Measurements from ENCODE around the gene RNF10. TPM values are rescaled to one million over a fixed set of nuclear protein-coding genes. Genes with fewer than 3 reads are reported as not detected.
A peak's percentile ranks its signal among the peaks of the same experiment; 100 is the strongest.

RNF10 gene
- total RNA-seq, 3 donors from 2014 or later (not counting 1 experiment from before 2014, with no cell fraction given): 371 to 488 (median 389) TPM

DNA sequence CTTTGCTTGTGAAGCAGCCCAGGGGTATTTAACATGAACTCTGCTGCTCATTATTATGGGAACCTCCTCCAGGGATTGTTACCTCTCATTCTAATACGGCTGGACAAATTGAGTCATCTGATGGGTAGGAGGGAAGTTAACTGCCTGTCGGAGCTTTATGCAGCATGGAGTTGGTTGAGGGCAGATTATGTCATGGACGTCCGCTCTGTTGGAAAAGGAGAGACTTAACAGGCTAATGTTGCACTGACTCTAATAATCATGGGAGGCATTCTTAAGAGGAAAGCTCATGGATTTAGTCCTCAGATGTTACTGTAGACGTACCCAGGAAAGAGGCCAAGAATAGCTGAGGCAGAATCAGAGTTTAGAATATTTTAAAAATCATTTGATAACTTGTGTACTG is 37.1 kb downstream of the RNF10 start:
- no peak for ATAC-seq
- Mint-ChIP-seq H3K27me3 (ENCODE audit: low read depth in 2 of 2) (no peaks in the 10 kb centered on the region), H3K27ac (peak overlapping the region in 1 of 2 donors; percentile 7), H3K4me3 (no peak overlapping the region), H3K4me1 (peaks cover 0 to 6% of the 10 kb centered on the region in 2 donors), H3K36me3 (peaks cover 32% of the 10 kb centered on the region), H3K9me3 (no peaks in the 10 kb centered on the region)
- Histone ChIP-seq H3K27me3 (ENCODE audit: control insufficient read depth, insufficient read depth, low read length) (no peaks in the 10 kb centered on the region), H3K4me1 (ENCODE audit: control insufficient read depth, insufficient read depth, low read length) (no peaks in the 10 kb centered on the region), H3K36me3 (ENCODE audit: control insufficient read depth, insufficient read depth, low read length) (peaks cover 70% of the 10 kb centered on the region), H3K27ac (ENCODE audit: low read length) (no peak overlapping the region), H3K4me3 (ENCODE audit: low read length) (no peak overlapping the region), H3K9me3 (ENCODE audit: control insufficient read depth, insufficient read depth, low read length) (no peaks in the 10 kb centered on the region)
- intact Hi-C loops (cut with micrococcal nuclease): no loop called here
- TF ChIP-seq, protein P1, sequence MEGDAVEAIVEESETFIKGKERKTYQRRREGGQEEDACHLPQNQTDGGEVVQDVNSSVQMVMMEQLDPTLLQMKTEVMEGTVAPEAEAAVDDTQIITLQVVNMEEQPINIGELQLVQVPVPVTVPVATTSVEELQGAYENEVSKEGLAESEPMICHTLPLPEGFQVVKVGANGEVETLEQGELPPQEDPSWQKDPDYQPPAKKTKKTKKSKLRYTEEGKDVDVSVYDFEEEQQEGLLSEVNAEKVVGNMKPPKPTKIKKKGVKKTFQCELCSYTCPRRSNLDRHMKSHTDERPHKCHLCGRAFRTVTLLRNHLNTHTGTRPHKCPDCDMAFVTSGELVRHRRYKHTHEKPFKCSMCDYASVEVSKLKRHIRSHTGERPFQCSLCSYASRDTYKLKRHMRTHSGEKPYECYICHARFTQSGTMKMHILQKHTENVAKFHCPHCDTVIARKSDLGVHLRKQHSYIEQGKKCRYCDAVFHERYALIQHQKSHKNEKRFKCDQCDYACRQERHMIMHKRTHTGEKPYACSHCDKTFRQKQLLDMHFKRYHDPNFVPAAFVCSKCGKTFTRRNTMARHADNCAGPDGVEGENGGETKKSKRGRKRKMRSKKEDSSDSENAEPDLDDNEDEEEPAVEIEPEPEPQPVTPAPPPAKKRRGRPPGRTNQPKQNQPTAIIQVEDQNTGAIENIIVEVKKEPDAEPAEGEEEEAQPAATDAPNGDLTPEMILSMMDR (IDR thresholded peaks at IDR 0.05): no peak
- WGBS (ENCODE audit: insufficient coverage): 93% methylated on average over 5 of the region's 5 CpGs
- no peak for DNase-seq

DNA sequence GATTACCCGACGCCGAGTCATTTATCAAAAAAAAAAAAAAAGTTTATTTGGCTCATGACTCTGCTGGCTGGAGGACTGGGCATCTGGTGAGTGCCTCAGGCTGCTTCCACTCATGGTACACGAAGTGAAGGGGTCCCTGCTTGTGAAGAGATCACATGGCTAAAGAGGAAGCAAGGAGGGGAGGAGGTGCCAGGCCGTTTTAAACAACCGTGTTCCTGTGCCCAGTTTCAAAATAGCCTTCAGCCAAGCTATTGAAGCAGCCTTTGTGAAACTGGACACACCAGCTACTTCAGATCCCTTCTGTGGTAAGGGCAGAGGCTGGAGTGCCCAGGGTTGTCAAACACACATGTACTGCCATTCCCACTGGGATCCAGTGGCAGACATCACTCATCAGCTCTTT is 39.4 kb downstream of the RNF10 start:
- Histone ChIP-seq H3K36me3 (ENCODE audit: control insufficient read depth, insufficient read depth, low read length) (peaks cover 73% of the 10 kb centered on the region), H3K4me3 (ENCODE audit: low read length) (no peak overlapping the region), H3K9me3 (ENCODE audit: control insufficient read depth, insufficient read depth, low read length) (no peaks in the 10 kb centered on the region), H3K27ac (ENCODE audit: low read length) (no peak overlapping the region), H3K4me1 (ENCODE audit: control insufficient read depth, insufficient read depth, low read length) (no peaks in the 10 kb centered on the region), H3K27me3 (ENCODE audit: control insufficient read depth, insufficient read depth, low read length) (no peaks in the 10 kb centered on the region)
- intact Hi-C loops (cut with micrococcal nuclease): no loop called here
- no peaks in the 10 kb centered on the region for H3K9me3 Mint-ChIP-seq
- peaks cover 0 to 6% of the 10 kb centered on the region in 2 donors for H3K4me1 Mint-ChIP-seq
- TF ChIP-seq, protein P1 (IDR thresholded peaks at IDR 0.05): no peak
- ATAC-seq (no peak), DNase-seq (no peak)
- H3K27ac Mint-ChIP-seq: peak overlapping the region in 1 of 2 donors; percentile 66
- no peak overlapping the region for H3K4me3 Mint-ChIP-seq
- H3K27me3 Mint-ChIP-seq (ENCODE audit: low read depth in 2 of 2): no peaks in the 10 kb centered on the region
- H3K36me3 Mint-ChIP-seq: peaks cover 25% of the 10 kb centered on the region
- WGBS (ENCODE audit: insufficient coverage): 79% methylated on average over 6 of the region's 6 CpGs

DNA sequence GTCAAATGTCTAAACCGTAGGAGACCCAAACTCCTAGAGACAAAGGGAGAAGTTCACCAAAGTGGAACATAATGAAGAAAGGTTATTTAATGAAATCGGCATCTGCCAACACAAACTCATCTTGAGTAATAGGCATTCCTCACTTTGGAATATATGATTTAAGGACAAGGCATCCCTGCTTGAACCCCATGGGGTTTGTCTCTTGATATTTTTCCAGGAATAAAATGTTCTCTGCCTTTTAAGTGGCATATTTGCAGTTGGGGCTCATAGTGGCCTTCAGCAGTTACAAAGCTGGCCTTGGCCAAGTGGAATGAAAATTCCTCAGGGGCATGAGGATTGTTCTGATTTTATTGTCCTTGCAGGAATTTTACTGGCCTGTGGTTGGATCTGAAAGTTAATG is 40.0 kb downstream of the RNF10 start:
- Histone ChIP-seq H3K27ac (ENCODE audit: low read length) (no peak overlapping the region), H3K9me3 (ENCODE audit: control insufficient read depth, insufficient read depth, low read length) (no peaks in the 10 kb centered on the region), H3K36me3 (ENCODE audit: control insufficient read depth, insufficient read depth, low read length) (peaks cover 73% of the 10 kb centered on the region), H3K27me3 (ENCODE audit: control insufficient read depth, insufficient read depth, low read length) (no peaks in the 10 kb centered on the region), H3K4me3 (ENCODE audit: low read length) (no peak overlapping the region), H3K4me1 (ENCODE audit: control insufficient read depth, insufficient read depth, low read length) (no peaks in the 10 kb centered on the region)
- 100% methylated on average over 1 of the region's 2 CpGs for WGBS (ENCODE audit: insufficient coverage)
- Mint-ChIP-seq H3K4me1 (peaks cover 0 to 6% of the 10 kb centered on the region in 2 donors), H3K27ac (peak overlapping the region; percentile 45 to 62), H3K9me3 (no peaks in the 10 kb centered on the region), H3K27me3 (ENCODE audit: low read depth in 2 of 2) (no peaks in the 10 kb centered on the region), H3K36me3 (peaks cover 25% of the 10 kb centered on the region), H3K4me3 (no peak overlapping the region)
- intact Hi-C loops (cut with micrococcal nuclease): no loop called here
- TF ChIP-seq, protein P1 (IDR thresholded peaks at IDR 0.05): no peak
- ATAC-seq (no peak), DNase-seq (no peak)

DNA sequence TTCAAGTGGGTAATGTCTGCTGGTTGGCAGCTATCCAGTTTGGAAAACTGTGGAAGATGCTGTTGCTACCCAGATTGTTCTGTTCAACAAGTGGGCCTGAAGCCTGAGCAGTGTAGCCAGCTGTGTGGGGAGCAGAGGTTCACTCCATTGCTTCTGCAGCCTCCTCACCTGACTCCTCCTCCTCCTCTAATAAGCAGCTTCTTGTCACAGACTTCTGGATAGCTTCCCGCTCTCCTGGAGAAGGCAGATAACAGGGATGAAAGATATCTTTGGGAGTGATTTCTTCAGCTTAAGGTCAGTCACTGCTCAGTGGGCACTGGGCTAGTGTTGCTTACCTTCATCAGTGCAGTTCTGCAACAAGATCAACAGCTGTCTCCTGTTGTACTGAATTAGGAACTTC is 45.0 kb downstream of the RNF10 start:
- Mint-ChIP-seq H3K9me3 (no peaks in the 10 kb centered on the region), H3K4me3 (peak overlapping the region; percentile 59)

More for the DNA sequence above, 45.0 kb downstream of the RNF10 start:
- Mint-ChIP-seq H3K4me1 (peaks cover 30 to 36% of the 10 kb centered on the region in 2 donors), H3K27me3 (ENCODE audit: low read depth in 2 of 2) (peaks cover 3 to 6% of the 10 kb centered on the region in 2 donors), H3K27ac (peak overlapping the region; percentile 88 to 94), H3K36me3 (peaks cover 5% of the 10 kb centered on the region)
- H3K36me3 ChIP-seq (ENCODE audit: control insufficient read depth, insufficient read depth, low read length): peaks cover 39% of the 10 kb centered on the region
- 89% methylated on average over 1 of the region's 1 CpG for WGBS (ENCODE audit: insufficient coverage)
- H3K9me3 ChIP-seq (ENCODE audit: control insufficient read depth, insufficient read depth, low read length): no peaks in the 10 kb centered on the region
- no peak overlapping the region for H3K27ac ChIP-seq (ENCODE audit: low read length)
- ATAC-seq: no peak
- H3K27me3 ChIP-seq (ENCODE audit: control insufficient read depth, insufficient read depth, low read length): peaks cover 3% of the 10 kb centered on the region
- no peak for DNase-seq
- peaks cover 24% of the 10 kb centered on the region for H3K4me1 ChIP-seq (ENCODE audit: control insufficient read depth, insufficient read depth, low read length)
- intact Hi-C loops (cut with micrococcal nuclease): no loop called here
- H3K4me3 ChIP-seq (ENCODE audit: low read length): no peak overlapping the region
- TF ChIP-seq, protein P1 (IDR thresholded peaks at IDR 0.05): no peak

Measured in natural killer cell (primary cell).